Type B pancreatic cell (in vitro differentiated cells): ENCODE data around the gene C19orf38. TPM values are rescaled to one million over a fixed set of nuclear protein-coding genes. Genes with fewer than 3 reads are reported as not detected.
A peak's percentile ranks its signal among the peaks of the same experiment; 100 is the strongest.

ENCODE experiments used
- DNase-seq: peaks from one replicate; pipeline ENCODE4 v3.0.0; 2021; ENCODE audit warnings: mixed read lengths; ENCODE audit not compliant: unreplicated experiment; ENCODE audit errors: extremely low spot score
- H3K27ac Mint-ChIP-seq: 2 replicates; pipeline ENCODE4 v1.8.0; 2021; ENCODE audit warnings: mild to moderate bottlenecking, mixed read lengths
- H3K27me3 Mint-ChIP-seq: 2 replicates; pipeline ENCODE4 v1.8.0; 2021; ENCODE audit warnings: mixed read lengths
- H3K36me3 Mint-ChIP-seq: 2 replicates; pipeline ENCODE4 v1.8.0; 2021; ENCODE audit warnings: mixed read lengths
- H3K4me1 Mint-ChIP-seq: one replicate; pipeline ENCODE4 v1.8.0; 2021; ENCODE audit warnings: mixed read lengths; ENCODE audit not compliant: unreplicated experiment
- H3K4me3 Mint-ChIP-seq: 2 replicates; pipeline ENCODE4 v1.8.0; 2021; ENCODE audit warnings: mild to moderate bottlenecking, mixed read lengths
- H3K9me3 Mint-ChIP-seq: 2 replicates; pipeline ENCODE4 v1.8.0; 2021; ENCODE audit warnings: mixed read lengths
- CTCF ChIP-seq: fragments of 200-600 bp; sonication (generic); conservative IDR thresholded peaks from 2 replicates; pipeline ENCODE4 v1.5.0; 2021; ENCODE audit warnings: antibody characterized with exemption, mild to moderate bottlenecking
- total RNA-seq: library from RNA; stranded (reverse); gene quantifications from 2 replicates; pipeline ENCODE4 v1.2.1, GENCODE V29; 2021; ENCODE audit warnings: low replicate concordance

Gene C19orf38
- total RNA-seq, 1 donor from 2014 or later = 1.1 TPM

GRCh38 chr19:10887616-10888367 lies 39.6 kb downstream of the C19orf38 start:
- TF ChIP-seq CTCF = no peak
- Mint-ChIP-seq H3K27ac (peak overlapping the region; percentile 93), H3K36me3 (peaks cover 3% of the 10 kb centered on the region), H3K4me3 (peak overlapping the region; percentile 66), H3K9me3 (no peaks in the 10 kb centered on the region), H3K4me1 (peaks cover 35% of the 10 kb centered on the region), H3K27me3 (no peaks in the 10 kb centered on the region)
- DNase-seq = no peak

GRCh38 chr19:10888421-10888866 lies 40.2 kb downstream of the C19orf38 start:
- H3K27me3 Mint-ChIP-seq = no peaks in the 10 kb centered on the region
- no peak for DNase-seq
- peak overlapping the region; percentile 93 for H3K27ac Mint-ChIP-seq
- H3K4me1 Mint-ChIP-seq = peaks cover 35% of the 10 kb centered on the region
- TF ChIP-seq CTCF = no peak
- no peaks in the 10 kb centered on the region for H3K9me3 Mint-ChIP-seq
- peaks cover 3% of the 10 kb centered on the region for H3K36me3 Mint-ChIP-seq
- H3K4me3 Mint-ChIP-seq = peak overlapping the region; percentile 62

GRCh38 chr19:10889880-10890279 lies 41.7 kb downstream of the C19orf38 start:
- no peaks in the 10 kb centered on the region for H3K27me3 Mint-ChIP-seq
- DNase-seq = no peak
- TF ChIP-seq CTCF = no peak
- H3K4me3 Mint-ChIP-seq = no peak overlapping the region
- H3K4me1 Mint-ChIP-seq = peaks cover 43% of the 10 kb centered on the region
- no peaks in the 10 kb centered on the region for H3K9me3 Mint-ChIP-seq
- H3K36me3 Mint-ChIP-seq = peaks cover 3% of the 10 kb centered on the region
- no peak overlapping the region for H3K27ac Mint-ChIP-seq

- Mint-ChIP-seq H3K4me1 (peaks cover 45% of the 10 kb centered on the region), H3K4me3 (peak overlapping the region; percentile 87), H3K36me3 (no peaks in the 10 kb centered on the region)
Observed at GRCh38 chr19:10891405-10892086, 43.3 kb downstream of the C19orf38 start.

GRCh38 chr19:10892256-10892655 lies 44.0 kb downstream of the C19orf38 start:
- no peak for DNase-seq
- Mint-ChIP-seq H3K4me3 (peak overlapping the region; percentile 87), H3K27ac (peak overlapping the region; percentile 99), H3K4me1 (peaks cover 49% of the 10 kb centered on the region), H3K27me3 (no peaks in the 10 kb centered on the region), H3K9me3 (no peaks in the 10 kb centered on the region), H3K36me3 (peaks cover 3% of the 10 kb centered on the region)
- TF ChIP-seq CTCF = no peak

More at GRCh38 chr19:10891405-10892086, 43.3 kb downstream of the C19orf38 start:
- DNase-seq = no peak
- H3K9me3 Mint-ChIP-seq = no peaks in the 10 kb centered on the region
- no peaks in the 10 kb centered on the region for H3K27me3 Mint-ChIP-seq
- TF ChIP-seq CTCF = no peak
- H3K27ac Mint-ChIP-seq = peak overlapping the region; percentile 99
